GM06990 (cell line): ENCODE results near the gene UCMA.

ENCODE experiments used
- DNase-seq: peaks from one replicate; pipeline ENCODE4 v3.0.0-alpha.2; 2011; ENCODE audit not compliant: insufficient read length; ENCODE audit errors: extremely low read depth
- H3K27me3 ChIP-seq: replicated peaks from 2 replicates; pipeline ENCODE4 v1.6.0; 2011; ENCODE audit warnings: low read length; ENCODE audit not compliant: control insufficient read depth, insufficient read depth
- H3K36me3 ChIP-seq: 2 replicates; pipeline ENCODE4 v1.5.1; 2011; ENCODE audit warnings: low read length; ENCODE audit not compliant: control insufficient read depth, insufficient read depth
- H3K4me3 ChIP-seq: replicated peaks from 2 replicates; pipeline ENCODE4 v1.5.1; 2011; ENCODE audit warnings: low read depth, mild to moderate bottlenecking, control low read depth, low read length
- TF ChIP-seq, protein P1 (sequence below): IDR thresholded peaks from 2 replicates; pipeline ENCODE4 v1.5.1; 2011; ENCODE audit warnings: low read length, control low read depth, mild to moderate bottlenecking, inconsistent platforms; ENCODE audit not compliant: insufficient read depth, poor library complexity, severe bottlenecking

Gene UCMA

DNA sequence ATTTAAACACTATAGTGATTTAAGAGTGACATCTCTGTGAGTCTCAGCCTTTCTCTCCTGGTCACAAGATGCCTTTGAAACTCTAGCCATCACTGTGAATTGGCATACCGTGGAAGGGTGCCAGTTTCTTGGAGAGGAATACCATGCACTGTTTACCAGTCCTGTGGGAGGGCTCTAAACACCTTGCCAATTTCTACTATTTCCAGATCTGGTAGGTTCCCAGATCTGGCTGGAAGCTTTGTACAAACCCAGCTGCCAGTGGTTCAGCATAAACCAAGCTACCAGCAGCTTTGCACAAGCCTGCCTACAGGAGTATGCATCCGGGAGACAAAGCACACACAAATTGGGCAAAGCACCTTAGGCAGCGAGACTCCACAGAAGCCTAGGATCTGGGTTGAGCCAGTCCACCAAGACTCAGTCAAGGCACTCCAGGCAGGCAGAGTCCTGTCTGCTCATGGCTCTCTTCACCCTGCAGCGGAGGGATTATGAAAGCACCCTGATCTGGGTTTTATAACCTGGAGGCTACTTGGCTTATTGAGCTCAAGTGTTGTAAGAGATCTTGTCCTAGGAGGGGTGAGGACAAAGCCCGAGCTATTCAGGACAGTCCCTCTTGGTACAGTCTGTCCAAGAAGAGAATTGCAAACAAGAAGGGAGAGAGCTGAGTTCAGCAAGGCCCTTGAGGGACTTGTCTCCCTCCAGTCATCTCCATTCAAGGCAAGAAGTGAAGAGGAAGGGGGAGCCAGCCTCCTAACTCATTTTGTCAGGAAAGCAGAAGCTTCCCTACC is 49.3 kb downstream of the UCMA start:
- Histone ChIP-seq H3K27me3 (no peaks in the 10 kb centered on the region), H3K36me3 (peaks cover 7% of the 10 kb centered on the region), H3K4me3 (no peak overlapping the region)
- no peak for DNase-seq
- TF ChIP-seq, protein P1, sequence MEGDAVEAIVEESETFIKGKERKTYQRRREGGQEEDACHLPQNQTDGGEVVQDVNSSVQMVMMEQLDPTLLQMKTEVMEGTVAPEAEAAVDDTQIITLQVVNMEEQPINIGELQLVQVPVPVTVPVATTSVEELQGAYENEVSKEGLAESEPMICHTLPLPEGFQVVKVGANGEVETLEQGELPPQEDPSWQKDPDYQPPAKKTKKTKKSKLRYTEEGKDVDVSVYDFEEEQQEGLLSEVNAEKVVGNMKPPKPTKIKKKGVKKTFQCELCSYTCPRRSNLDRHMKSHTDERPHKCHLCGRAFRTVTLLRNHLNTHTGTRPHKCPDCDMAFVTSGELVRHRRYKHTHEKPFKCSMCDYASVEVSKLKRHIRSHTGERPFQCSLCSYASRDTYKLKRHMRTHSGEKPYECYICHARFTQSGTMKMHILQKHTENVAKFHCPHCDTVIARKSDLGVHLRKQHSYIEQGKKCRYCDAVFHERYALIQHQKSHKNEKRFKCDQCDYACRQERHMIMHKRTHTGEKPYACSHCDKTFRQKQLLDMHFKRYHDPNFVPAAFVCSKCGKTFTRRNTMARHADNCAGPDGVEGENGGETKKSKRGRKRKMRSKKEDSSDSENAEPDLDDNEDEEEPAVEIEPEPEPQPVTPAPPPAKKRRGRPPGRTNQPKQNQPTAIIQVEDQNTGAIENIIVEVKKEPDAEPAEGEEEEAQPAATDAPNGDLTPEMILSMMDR, result no peak

DNA sequence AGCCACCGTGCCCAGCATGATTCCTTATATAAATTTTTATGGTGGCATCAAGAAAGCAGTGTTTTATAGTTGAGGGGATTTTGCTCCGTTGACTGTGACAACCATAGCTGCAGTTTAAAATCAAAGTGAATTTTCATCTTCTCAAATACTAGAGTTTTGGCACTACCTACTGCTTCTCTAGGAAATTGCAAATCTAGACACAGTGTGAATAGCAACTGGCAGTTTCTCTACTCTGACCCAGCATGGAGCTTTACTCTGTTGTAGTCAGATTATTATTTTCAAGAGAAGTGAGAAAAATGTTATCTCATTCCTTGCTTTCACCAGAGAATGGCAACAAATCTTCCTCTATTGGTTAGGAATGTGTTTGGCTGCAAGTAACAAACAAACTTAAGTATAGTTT is 49.9 kb downstream of the UCMA start:
- TF ChIP-seq, protein P1, result no peak
- Histone ChIP-seq H3K4me3 (no peak overlapping the region), H3K27me3 (no peaks in the 10 kb centered on the region), H3K36me3 (peaks cover 7% of the 10 kb centered on the region)
- DNase-seq, result no peak

DNA sequence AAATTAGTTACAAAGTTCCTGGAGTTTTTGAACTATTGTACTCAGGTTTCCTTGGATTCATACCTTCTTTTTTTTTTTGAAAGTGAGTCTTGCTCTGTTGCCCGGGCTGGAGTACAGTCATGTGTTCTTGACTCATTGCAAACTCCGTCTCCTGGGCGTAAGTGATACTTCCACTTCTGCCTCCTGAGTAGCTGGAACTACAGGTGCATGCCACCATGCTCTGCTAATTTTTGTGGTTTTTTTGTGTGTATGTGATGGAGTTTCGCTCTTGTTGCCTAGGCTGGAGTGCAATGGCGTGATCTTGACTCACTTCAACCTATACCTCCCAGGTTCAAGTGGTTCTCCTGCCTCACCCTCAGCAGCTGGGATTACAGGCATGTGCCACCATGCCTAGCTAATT is 50.5 kb downstream of the UCMA start:
- TF ChIP-seq, protein P1, result no peak
- H3K27me3 ChIP-seq, result no peaks in the 10 kb centered on the region
- peaks cover 6% of the 10 kb centered on the region for H3K36me3 ChIP-seq
- peak; percentile 46 for DNase-seq
- H3K4me3 ChIP-seq, result no peak overlapping the region

DNA sequence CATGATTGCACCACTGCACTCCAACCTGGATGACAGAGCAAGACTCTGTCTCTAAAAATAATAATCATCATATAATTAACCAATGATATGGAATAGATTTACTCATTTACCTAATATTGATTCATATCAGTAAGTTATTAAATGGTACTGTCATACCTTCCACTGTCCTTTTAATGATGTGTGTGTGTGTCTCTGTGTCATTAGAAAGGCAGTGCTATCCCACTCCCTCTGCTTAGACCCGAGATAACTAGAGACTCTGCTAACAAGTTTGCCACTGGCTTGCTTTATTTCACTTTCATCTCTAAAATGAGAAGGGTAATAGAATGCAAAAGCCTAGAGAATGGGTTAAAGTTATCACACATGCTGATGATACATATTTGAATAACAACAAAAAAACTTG is 51.8 kb downstream of the UCMA start:
- no peak overlapping the region for H3K4me3 ChIP-seq
- H3K27me3 ChIP-seq, result no peaks in the 10 kb centered on the region
- peaks cover 4% of the 10 kb centered on the region; the same call in 1 of the 2 replicates for H3K36me3 ChIP-seq
- no peak for DNase-seq
- TF ChIP-seq, protein P1, result no peak

DNA sequence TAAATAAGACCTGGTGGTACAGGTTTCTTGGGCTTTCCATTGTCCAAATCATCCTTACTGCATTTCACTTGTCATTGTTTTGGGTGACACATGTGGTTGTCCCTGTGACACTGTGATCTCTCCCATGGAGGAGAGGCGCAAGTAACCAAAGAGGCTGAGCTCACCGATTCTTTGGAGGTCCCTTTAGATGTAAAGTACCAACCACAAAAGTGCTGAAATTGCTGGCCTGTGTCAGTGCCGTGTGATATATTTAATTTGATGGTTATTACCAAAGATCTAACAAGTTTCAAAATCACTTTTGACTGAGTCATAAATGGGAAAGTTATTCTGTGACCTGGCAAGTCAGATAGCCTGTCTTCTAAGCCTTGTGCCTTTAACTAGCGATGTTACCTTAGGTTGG is 53.4 kb downstream of the UCMA start:
- Histone ChIP-seq H3K27me3 (no peaks in the 10 kb centered on the region), H3K36me3 (peaks cover 3% of the 10 kb centered on the region; the same call in 1 of the 2 replicates), H3K4me3 (no peak overlapping the region)
- TF ChIP-seq, protein P1, result no peak
- peak; percentile 32 for DNase-seq
